HG02678 (cell line): ENCODE results near the gene C1orf115.
"Not testable (repeated sequence)": the region's sequence is repeated elsewhere in the genome, so short reads cannot be mapped to it uniquely, and the experiment has no call there.

Source experiments
- ATAC-seq: cut with Tn5 transposase; IDR thresholded peaks from one replicate; pipeline ENCODE4 v1.9.1; 2021; ENCODE audit warnings: mild to moderate bottlenecking, moderate library complexity; ENCODE audit not compliant: unreplicated experiment

C1orf115 gene

GRCh38 chr1:220690140-220691052, at the start of gene C1orf115:
TSS of gene C1orf115 (plus strand) at chr1:220690363. CDS start at chr1:220690403, 40 bp downstream.
- peak; percentile 96 for ATAC-seq

- no peak for ATAC-seq
These were observed 47.9 kb upstream of the C1orf115 start for GRCh38 chr1:220642285-220642684.

- no peak for ATAC-seq
These were observed 37.2 kb upstream of the C1orf115 start for GRCh38 chr1:220652995-220653394.

DNA sequence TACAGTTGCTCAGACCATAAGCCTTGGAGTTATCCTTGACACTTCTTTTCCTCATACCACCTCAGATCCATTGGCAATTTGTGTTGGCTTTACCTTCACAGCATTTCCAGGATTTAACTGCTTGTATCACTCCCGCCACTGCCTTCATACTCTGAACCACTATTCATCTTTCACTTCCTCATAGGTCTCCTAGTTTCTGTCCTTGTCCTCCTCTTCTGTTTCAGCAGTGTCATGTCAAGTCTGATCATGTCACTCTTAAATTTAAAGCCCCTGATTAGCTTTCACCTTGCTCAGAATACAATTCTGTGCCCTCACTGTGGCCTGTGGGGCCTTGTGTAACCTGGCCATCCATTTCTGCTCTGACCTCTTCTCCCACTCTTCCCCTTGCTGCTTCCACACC, 34.7 kb upstream of the C1orf115 start:
- ATAC-seq: peak; percentile 92

DNA sequence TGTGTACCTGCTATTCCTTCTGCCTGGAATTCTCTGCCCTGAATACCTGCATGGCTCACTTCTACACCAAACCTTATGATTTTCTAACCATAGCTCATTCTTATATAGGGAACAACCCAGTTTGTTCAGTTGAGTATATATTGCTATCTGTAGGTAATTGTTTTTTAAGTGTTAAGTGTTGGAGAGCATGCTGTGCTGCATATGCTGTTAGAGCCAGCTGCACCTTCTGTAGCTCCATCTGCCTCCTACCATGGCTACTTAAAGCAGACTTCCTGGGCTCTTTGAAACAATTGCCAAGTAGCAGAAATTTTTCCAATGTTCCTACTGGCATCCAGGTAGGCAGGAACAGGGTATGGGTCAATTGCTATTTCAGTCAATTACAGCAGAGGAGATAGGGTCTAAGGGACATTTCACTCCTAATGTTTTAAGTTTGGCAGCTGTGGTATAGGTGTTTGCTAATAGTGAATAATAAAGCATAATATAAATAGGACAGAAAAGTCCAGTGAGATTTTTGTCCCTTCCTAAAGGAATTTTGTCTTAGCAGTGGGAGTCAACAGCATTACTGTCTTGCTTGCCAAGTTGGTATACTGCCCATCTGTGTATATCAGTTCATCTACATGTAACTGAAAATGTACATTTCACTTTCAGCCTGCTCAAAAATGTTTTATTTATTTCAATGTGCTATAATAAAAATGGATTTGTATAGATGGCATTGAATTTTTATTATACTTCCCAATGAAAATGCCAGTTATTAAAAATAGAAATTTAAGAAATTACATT, 34.0 kb upstream of the C1orf115 start:
- ATAC-seq: peak; percentile 23

GRCh38 chr1:220666349-220666748, 23.8 kb upstream of the C1orf115 start:
- ATAC-seq: no peak

- ATAC-seq: no peak
These were observed 21.2 kb upstream of the C1orf115 start for GRCh38 chr1:220669005-220669404.

GRCh38 chr1:220670365-220670764, 19.8 kb upstream of the C1orf115 start:
- ATAC-seq: no peak

GRCh38 chr1:220673921-220674320, 16.2 kb upstream of the C1orf115 start:
- ATAC-seq: no peak

DNA sequence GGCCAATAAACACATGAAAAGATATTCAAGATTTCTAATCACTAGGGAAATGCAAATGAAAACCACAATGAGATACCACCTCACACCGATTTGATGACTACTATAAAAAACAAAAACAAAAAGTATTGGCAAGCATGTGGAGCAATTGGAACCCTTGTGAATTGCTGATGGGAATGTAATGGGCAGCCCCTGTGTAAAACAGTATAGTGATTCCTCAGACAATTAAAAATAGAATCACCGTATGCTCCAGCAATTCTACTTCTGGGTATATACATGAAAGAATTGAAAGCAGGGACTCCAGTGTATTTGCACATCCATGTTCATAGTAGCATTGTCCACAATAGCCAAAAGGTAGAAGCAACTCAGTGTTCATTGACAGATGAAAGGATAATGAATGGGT, 12.9 kb upstream of the C1orf115 start:
- no peak for ATAC-seq

GRCh38 chr1:220680085-220680687, 10.0 kb upstream of the C1orf115 start:
- ATAC-seq: peak; percentile 98

GRCh38 chr1:220681220-220681880, 8.8 kb upstream of the C1orf115 start:
- no peak for ATAC-seq

DNA sequence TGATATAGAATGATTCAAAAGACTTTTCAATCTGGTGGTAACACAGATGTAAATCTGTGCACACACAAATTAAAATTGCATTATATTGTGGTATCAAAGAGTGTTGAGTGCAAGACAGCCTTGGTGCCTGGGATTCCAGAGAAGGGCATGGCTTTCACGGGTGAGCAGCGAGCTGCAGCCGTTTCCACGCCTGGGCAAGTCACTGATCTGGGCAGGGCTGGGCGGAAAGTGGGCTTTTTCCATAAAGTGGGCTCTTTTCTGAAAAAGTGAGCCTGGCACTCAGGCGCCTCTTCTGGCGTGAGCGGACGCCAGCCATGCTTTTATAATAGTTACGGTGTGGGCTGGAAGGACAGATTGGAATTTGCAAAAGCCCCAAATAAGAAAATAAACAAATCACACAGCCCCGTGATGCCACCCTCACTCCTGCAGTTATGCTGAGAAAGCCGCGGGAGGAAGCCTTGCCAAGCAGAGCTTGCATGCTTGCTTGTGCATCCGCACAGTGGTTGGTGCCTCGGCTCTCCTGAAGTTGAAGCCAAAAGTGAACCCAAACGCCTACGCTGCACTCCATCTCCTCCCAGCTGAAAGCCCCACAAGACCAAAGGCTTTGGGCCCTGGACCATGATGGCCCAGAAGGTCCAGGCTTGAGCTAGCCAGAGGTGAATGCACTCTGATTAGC, 7.1 kb upstream of the C1orf115 start:
- ATAC-seq: no peak

GRCh38 chr1:220683716-220684115, 6.4 kb upstream of the C1orf115 start:
- not testable (repeated sequence) for ATAC-seq

- ATAC-seq: no peak
These were observed 5.3 kb upstream of the C1orf115 start for GRCh38 chr1:220684890-220685289.

DNA sequence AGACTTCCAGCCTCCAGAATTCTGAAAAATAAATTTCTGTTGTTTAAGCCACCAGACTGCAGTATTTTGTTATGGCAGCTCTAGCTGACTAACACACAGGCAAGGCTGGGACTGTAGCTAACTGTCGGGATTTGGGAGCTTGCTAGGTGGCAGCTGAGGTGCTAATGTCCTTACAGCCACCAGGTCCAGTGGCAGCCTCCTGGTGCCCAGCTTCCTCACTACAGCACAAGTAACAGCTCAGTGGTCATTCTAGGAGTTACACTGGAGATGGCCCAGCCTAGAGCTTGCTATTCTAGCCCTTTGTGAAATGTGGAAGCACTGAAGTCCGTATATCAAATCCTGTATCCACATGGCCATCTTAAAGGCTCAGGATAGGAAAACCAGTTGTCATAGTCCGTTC, 4.3 kb upstream of the C1orf115 start:
- no peak for ATAC-seq

- ATAC-seq: no peak
These were observed 2.4 kb upstream of the C1orf115 start for GRCh38 chr1:220687809-220688208.

- no peak for ATAC-seq
These were observed 497 bp upstream of the C1orf115 start for GRCh38 chr1:220689666-220690065.

- ATAC-seq: no peak
These were observed 1.0 kb downstream of the C1orf115 start for GRCh38 chr1:220691053-220691684.
